OCI-LY3 (cell line): ENCODE measurements around the gene MAPK13.

Experiments used
- EZH2phosphoT487 ChIP-seq: fragments of 200-600 bp; shearing (Covaris generic); IDR thresholded peaks from 2 replicates; pipeline ENCODE4 v1.6.1; 2018; ENCODE audit warnings: antibody characterized with exemption, mixed run types, low read depth
- TF ChIP-seq, protein P1 (sequence below): fragments of 200-600, 300-600 bp; sonication (generic); IDR thresholded peaks from 2 replicates; pipeline ENCODE4 v1.5.1; 2014; ENCODE audit warnings: antibody characterized with exemption, low read length, low read depth

GRCh38 chr6:36170704-36171103, 40.4 kb downstream of the MAPK13 start:
- TF ChIP-seq, protein P1, sequence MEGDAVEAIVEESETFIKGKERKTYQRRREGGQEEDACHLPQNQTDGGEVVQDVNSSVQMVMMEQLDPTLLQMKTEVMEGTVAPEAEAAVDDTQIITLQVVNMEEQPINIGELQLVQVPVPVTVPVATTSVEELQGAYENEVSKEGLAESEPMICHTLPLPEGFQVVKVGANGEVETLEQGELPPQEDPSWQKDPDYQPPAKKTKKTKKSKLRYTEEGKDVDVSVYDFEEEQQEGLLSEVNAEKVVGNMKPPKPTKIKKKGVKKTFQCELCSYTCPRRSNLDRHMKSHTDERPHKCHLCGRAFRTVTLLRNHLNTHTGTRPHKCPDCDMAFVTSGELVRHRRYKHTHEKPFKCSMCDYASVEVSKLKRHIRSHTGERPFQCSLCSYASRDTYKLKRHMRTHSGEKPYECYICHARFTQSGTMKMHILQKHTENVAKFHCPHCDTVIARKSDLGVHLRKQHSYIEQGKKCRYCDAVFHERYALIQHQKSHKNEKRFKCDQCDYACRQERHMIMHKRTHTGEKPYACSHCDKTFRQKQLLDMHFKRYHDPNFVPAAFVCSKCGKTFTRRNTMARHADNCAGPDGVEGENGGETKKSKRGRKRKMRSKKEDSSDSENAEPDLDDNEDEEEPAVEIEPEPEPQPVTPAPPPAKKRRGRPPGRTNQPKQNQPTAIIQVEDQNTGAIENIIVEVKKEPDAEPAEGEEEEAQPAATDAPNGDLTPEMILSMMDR: no peak
- TF ChIP-seq EZH2phosphoT487: no peak
